Heart left ventricle (tissue), 16 donors: ENCODE data around the gene PARD6G. TPM values are rescaled to one million over a fixed set of nuclear protein-coding genes. Genes with fewer than 3 reads are reported as not detected.

Source experiments
- ATAC-seq, 4 donors: fragments of 200-7000 bp; cut with Tn5 transposase; one replicate each; pipeline ENCODE4 v1.9.1; 2020 to 2022; ENCODE audit warnings: moderate library complexity in 4 of 4, mild to moderate bottlenecking in 3 of 4, moderate number of reproducible peaks in 1 of 4
- DNase-seq, 5 donors: peaks; one replicate each; pipeline ENCODE4 v3.0.0-alpha.2; 2020
- H3K27ac ChIP-seq, 12 donors: fragments of 200-600 bp; sonication (generic) in 4 of 12; one replicate each; pipeline versions ENCODE4 v1.5.0 to v1.8.0; 2016 to 2022; ENCODE audit warnings: mild to moderate bottlenecking in 2 of 12
- H3K27me3 ChIP-seq, 9 donors: fragments of 200-600 bp; sonication (generic) in 2 of 9; one replicate each; pipeline versions ENCODE4 v1.5.1 to v1.8.0; 2016 to 2022; ENCODE audit warnings: mild to moderate bottlenecking in 3 of 9
- H3K36me3 ChIP-seq, 9 donors: fragments of 200-600 bp; sonication (generic) in 2 of 9; one replicate each; pipeline versions ENCODE4 v1.5.0 to v1.8.0; 2018 to 2022; ENCODE audit warnings: mild to moderate bottlenecking in 2 of 9
- H3K4me1 ChIP-seq, 12 donors: fragments of 200-600 bp; sonication (generic) in 4 of 12; one replicate each; pipeline versions ENCODE4 v1.5.0 to v1.8.0; 2016 to 2022; ENCODE audit warnings: mild to moderate bottlenecking in 3 of 12
- H3K4me3 ChIP-seq, 12 donors: fragments of 200-600 bp; sonication (generic) in 4 of 12; one replicate each; pipeline versions ENCODE4 v1.5.0 to v1.8.0; 2017 to 2022; ENCODE audit warnings: mild to moderate bottlenecking in 9 of 12, moderate library complexity in 4 of 12
- H3K9me3 ChIP-seq, 12 donors: fragments of 200-600 bp; sonication (generic) in 4 of 12; one replicate each; pipeline versions ENCODE4 v1.5.0 to v1.8.0; 2016 to 2022; ENCODE audit warnings: mild to moderate bottlenecking in 1 of 12
- POLR2A ChIP-seq, 2 donors: fragments of 450-650 bp; IDR thresholded peaks; one replicate each; pipeline ENCODE4 v1.6.1; 2017; ENCODE audit warnings: antibody characterized with exemption in 2 of 2, mild to moderate bottlenecking in 2 of 2, moderate library complexity in 2 of 2
- WGBS, 4 donors: extraction: QIAGEN DNeasy Blood & Tissue Kit in 2 of 4; methylation state at CpG; one replicate each; pipeline versions ENCODE4 v1.1.5 to v1.1.7; 2013 to 2018; 5-methylcytosine and 5-hydroxymethylcytosine counted together
- intact Hi-C, 10 donors: fragments of 100-400 bp; cut with DNase I; formaldehyde crosslinking; loops; one replicate each; pipeline versions ENCODE4 v1.11.1 to v1.14.2; 2022
- polyA plus RNA-seq, 2 donors: library from polyadenylated mRNA; stranded (reverse); fragments of 200-250 nt; gene quantifications; one replicate each; pipeline ENCODE4 v1.2.3, GENCODE V29; 2013
- total RNA-seq, 9 donors: library from RNA; depleted of rRNA in 2 of 9; stranded (reverse); fragments of >200 nt in 2 of 9; fragmentation: NEBNext Ultra II Directional in 3 of 9; extraction: Animal tissue kit (Norgen Biotek cat#: 25700) in 3 of 9; gene quantifications; one replicate each; pipeline versions ENCODE4 v1.1.0 to v1.2.4, GENCODE V29; 2016 to 2023
- TF ChIP-seq, protein P1 (sequence below), 12 donors: fragments of 200-600 bp; sonication (generic) in 4 of 12; IDR thresholded peaks; one replicate each; pipeline versions ENCODE4 v1.5.0 to v1.8.0; 2018 to 2022; ENCODE audit warnings: antibody characterized with exemption in 12 of 12, mild to moderate bottlenecking in 5 of 12
- donor health status: ischemic (EF 13 %, LVEDD 7.1; RV severe dilation, severe dysfunction).
- donor health status: healthy with polysubstance abuse.
- donor health status: DM: no; HTN: yes; CAD: no.
- donor health status: DM: no; HTN: no; CAD: no.
- donor health status: ischemic (EF 25% LVEDD 6.9; RV normal size, moderate dysfunction).
- donor health status: ischemic (EF 25% LVEDD 5.7; RV mildly dilated, moderate dysfunction).
- donor health status: healthy.
- donor health status: DM: yes; HTN: yes; CAD: no.
- donor health status: ischemic (EF 35%, LVEDD 5.7; RV mildly dilated, moderate dysfunction).
- donor health status: nonischemic (EF 11% LVEDD 7.7; RV severe dilation, severe dysfunction).
- donor health status: DM: yes; HTN: yes; CAD: no.
- donor health status: PGD.
- donor health status: ischemic (EF 29% LVEDD 5.4; RV normal size, mild dysfunction).
- donor health status: nonischemic (EF 23%, LVEDD 6.1; RV moderate dilation, normal function).

The PARD6G gene
- total and polyA plus RNA-seq, 11 donors: 0.69 to 4.2 (median 2.2) TPM

DNA sequence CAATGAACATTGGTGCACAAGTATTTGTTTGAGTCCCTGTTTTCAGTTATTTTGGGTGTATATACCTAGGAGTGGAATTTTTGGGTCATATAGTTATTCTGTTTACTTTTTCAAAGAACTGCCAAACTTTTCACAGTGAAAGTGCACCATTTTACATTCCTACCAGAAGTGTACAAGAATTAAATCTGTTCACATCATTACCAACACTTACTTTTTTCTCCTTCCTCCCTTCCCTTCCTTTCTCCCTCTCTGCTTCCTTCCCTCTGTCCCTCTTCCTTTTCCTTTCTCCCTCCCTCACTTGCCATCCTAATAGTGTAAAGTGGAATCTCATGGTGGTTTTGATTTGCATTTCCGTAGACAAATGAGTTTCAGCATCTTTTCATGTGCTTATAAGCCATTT, 126.4 kb downstream of the PARD6G start:
- intact Hi-C loops: no loop called here
- H3K27ac ChIP-seq: no peak overlapping the region
- TF ChIP-seq, protein P1, sequence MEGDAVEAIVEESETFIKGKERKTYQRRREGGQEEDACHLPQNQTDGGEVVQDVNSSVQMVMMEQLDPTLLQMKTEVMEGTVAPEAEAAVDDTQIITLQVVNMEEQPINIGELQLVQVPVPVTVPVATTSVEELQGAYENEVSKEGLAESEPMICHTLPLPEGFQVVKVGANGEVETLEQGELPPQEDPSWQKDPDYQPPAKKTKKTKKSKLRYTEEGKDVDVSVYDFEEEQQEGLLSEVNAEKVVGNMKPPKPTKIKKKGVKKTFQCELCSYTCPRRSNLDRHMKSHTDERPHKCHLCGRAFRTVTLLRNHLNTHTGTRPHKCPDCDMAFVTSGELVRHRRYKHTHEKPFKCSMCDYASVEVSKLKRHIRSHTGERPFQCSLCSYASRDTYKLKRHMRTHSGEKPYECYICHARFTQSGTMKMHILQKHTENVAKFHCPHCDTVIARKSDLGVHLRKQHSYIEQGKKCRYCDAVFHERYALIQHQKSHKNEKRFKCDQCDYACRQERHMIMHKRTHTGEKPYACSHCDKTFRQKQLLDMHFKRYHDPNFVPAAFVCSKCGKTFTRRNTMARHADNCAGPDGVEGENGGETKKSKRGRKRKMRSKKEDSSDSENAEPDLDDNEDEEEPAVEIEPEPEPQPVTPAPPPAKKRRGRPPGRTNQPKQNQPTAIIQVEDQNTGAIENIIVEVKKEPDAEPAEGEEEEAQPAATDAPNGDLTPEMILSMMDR (IDR thresholded peaks at IDR 0.05): no peak
- no peak for TF ChIP-seq POLR2A (IDR thresholded peaks at IDR 0.05)
- H3K4me1 ChIP-seq: peaks cover 0 to 3% (median 0%) of the 10 kb centered on the region in 12 donors
- H3K27me3 ChIP-seq: no peaks in the 10 kb centered on the region
- H3K9me3 ChIP-seq: no peaks in the 10 kb centered on the region
- ATAC-seq (no peak), DNase-seq (no peak)
- WGBS, 4 donors: 67 to 96% (median 90%) methylated on average over 1 of the region's 1 CpG
- peaks cover 0 to 37% (median 24%) of the 10 kb centered on the region in 9 donors for H3K36me3 ChIP-seq
- no peak overlapping the region for H3K4me3 ChIP-seq

DNA sequence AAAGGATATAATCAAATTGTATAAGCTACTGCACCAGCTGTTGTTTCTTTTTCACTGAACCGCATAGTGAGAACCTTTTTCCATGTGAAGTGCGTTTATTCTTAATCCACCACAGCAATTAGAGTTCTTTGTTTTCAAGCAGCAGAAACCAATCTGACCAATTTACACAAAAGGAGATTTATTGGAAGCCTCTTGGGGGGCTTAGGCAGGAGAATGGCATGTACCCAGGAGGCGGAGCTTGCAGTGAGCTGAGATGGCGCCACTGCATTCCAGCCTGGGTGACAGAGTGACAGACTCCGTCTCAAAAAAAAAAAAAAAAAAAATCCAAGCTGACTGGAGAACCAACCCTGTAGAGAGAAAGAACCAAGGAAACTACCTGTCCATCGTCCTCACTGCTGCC, 128.2 kb downstream of the PARD6G start:
- TF ChIP-seq POLR2A (IDR thresholded peaks at IDR 0.05): no peak
- TF ChIP-seq, protein P1 (IDR thresholded peaks at IDR 0.05): no peak
- Histone ChIP-seq H3K9me3 (no peaks in the 10 kb centered on the region), H3K27ac (no peak overlapping the region), H3K4me3 (no peak overlapping the region), H3K27me3 (no peaks in the 10 kb centered on the region), H3K4me1 (peaks cover 0 to 3% (median 0%) of the 10 kb centered on the region in 12 donors), H3K36me3 (peaks cover 0 to 37% (median 24%) of the 10 kb centered on the region in 9 donors)
- 83 to 87% (median 85%) methylated on average over 6 of the region's 6 CpGs for WGBS, 4 donors
- DNase-seq: no peak
- intact Hi-C loops: no loop called here
- no peak for ATAC-seq

DNA sequence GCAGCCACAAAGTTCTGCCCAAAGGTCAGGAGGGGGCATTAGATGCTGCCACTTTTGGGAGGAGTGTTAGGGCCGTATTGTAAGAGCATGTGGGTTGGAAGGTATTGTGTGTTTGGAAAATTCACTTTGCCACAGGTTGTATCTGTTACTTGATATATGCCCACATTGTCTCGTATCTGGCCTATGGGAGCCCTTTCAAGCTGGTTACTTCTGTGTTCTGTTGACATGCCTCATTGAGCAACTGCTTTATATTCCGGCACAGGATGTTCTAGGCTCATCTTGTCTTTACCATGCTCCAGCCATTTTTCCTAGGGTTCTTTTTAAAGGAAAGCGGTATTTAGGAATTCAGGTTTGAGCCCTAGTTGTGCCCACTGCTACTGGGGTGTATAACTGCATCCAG, 132.3 kb downstream of the PARD6G start:
- intact Hi-C loops: no loop called here
- WGBS, 4 donors: 95 to 98% (median 96%) methylated on average over 4 of the region's 4 CpGs
- ATAC-seq: no peak

DNA sequence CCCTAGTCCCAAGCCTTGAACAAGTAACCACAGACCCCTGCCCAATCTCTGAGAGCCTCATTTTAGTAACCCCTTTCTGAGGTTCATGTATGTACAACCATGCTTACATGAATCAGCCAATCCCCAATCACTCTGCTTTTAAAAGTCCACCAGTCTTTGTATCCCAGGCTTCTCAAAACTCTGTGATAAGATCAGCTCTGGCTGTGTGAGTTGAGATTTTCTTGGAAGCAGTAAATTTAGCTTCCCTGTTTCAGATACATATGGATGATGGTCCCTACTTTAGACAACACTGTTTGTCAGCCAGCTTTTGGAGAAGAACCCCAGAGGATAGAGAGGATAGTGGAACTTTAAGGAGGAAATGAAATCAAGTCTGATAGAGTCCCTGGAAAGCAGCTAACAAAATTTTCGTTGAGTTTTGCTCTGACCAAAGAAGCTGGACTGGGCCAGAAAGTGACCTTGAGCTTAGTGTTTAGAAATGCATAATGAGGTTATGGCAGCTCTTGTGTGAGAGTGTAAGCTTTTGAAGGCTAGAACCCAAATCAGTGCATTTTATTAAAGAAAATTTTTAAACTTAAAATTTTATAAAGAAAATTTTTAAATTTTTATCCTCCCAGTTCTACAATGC, 134.6 kb downstream of the PARD6G start:
- no peak overlapping the region for H3K4me3 ChIP-seq
- peaks cover 0 to 5% (median 2%) of the 10 kb centered on the region in 9 donors for H3K36me3 ChIP-seq
- peaks cover 0 to 35% (median 26%) of the 10 kb centered on the region in 12 donors for H3K4me1 ChIP-seq
- H3K27ac ChIP-seq: peak overlapping the region in 1 of 12 donors; percentile 10
- no peaks in the 10 kb centered on the region for H3K27me3 ChIP-seq
- TF ChIP-seq POLR2A (IDR thresholded peaks at IDR 0.05): no peak
- TF ChIP-seq, protein P1 (IDR thresholded peaks at IDR 0.05): no peak
- DNase-seq (no peak), ATAC-seq (no peak)
- H3K9me3 ChIP-seq: no peaks in the 10 kb centered on the region
- 11 to 21% (median 12%) methylated on average over 1 of the region's 1 CpG for WGBS, 4 donors
- intact Hi-C loops: no loop called here

More for the DNA sequence above, 132.3 kb downstream of the PARD6G start:
- TF ChIP-seq POLR2A (IDR thresholded peaks at IDR 0.05): no peak
- TF ChIP-seq, protein P1 (IDR thresholded peaks at IDR 0.05): no peak
- peaks cover 0 to 26% (median 23%) of the 10 kb centered on the region in 9 donors for H3K36me3 ChIP-seq
- H3K27me3 ChIP-seq: no peaks in the 10 kb centered on the region
- H3K4me3 ChIP-seq: no peak overlapping the region
- DNase-seq: no peak
- H3K4me1 ChIP-seq: peaks cover 0 to 33% (median 24%) of the 10 kb centered on the region in 12 donors
- H3K27ac ChIP-seq: no peak overlapping the region
- no peaks in the 10 kb centered on the region for H3K9me3 ChIP-seq
